ENCODE measurements around the gene SF3B6.
A peak's percentile ranks its signal among the peaks of the same experiment; 100 is the strongest.

SF3B6 gene

DNA sequence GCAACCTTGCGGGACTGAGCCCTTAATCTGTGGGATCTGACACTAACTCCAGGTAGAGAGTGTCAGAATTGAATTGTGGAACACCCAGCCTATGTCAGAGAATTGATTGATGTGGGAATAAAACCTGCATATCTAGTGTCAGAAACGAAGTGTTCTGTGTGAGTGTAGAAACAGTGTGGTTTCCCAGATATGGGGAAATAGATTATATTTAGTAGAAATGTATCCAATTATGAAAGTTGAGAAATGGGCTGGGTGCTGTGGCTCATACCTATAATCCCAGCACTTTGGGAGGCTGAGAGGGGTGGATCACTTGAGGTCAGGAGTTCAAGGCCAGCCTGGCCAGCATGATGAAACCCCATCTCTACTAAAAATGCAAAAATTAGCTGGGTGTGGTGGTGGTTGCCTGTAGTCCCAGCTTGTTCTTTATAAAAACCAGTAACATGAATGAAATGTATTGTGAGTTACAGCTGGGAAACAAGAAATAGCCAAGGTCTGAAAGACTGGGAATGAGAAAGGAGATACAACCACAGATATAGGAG, 12.8 kb upstream of the SF3B6 start:
- in situ Hi-C loops (cut with MboI; ENCODE audit: low pct_unique_long_range_greater_than_20kb, low sequenced_read_pairs, unreplicated experiment), result no loop called here

DNA sequence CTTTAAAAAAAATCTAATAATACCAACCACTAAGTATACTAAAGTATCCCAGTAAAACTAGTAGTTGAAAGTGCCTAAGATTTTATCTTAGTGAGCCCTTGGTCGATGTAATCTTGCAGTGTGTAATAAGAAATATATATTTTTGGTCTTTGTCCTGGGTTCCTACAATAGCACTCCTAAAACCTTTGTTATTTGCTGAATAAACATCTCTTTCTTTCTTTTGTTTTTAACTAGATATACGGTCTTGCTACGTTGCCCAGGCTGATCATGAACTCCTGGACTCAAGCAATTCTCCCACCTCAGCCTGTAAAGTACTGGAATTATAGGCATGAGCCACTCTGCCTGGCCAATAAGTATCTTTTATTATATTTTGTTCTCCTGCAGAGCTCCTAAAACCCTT, 10.9 kb upstream of the SF3B6 start:
- TF ChIP-seq, protein P1, sequence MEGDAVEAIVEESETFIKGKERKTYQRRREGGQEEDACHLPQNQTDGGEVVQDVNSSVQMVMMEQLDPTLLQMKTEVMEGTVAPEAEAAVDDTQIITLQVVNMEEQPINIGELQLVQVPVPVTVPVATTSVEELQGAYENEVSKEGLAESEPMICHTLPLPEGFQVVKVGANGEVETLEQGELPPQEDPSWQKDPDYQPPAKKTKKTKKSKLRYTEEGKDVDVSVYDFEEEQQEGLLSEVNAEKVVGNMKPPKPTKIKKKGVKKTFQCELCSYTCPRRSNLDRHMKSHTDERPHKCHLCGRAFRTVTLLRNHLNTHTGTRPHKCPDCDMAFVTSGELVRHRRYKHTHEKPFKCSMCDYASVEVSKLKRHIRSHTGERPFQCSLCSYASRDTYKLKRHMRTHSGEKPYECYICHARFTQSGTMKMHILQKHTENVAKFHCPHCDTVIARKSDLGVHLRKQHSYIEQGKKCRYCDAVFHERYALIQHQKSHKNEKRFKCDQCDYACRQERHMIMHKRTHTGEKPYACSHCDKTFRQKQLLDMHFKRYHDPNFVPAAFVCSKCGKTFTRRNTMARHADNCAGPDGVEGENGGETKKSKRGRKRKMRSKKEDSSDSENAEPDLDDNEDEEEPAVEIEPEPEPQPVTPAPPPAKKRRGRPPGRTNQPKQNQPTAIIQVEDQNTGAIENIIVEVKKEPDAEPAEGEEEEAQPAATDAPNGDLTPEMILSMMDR (IDR thresholded peaks at IDR 0.05; ENCODE audit: extremely low read depth, insufficient read depth, missing control alignments), result no peak
- DNase-seq (ENCODE audit: low spot score), result no peak
- in situ Hi-C loops (cut with MboI; ENCODE audit: low pct_unique_long_range_greater_than_20kb, low sequenced_read_pairs, unreplicated experiment), result no loop called here

More for the DNA sequence above, 12.8 kb upstream of the SF3B6 start:
- no peak for DNase-seq (ENCODE audit: low spot score)
- TF ChIP-seq, protein P1 (IDR thresholded peaks at IDR 0.05; ENCODE audit: extremely low read depth, insufficient read depth, missing control alignments), result no peak

DNA sequence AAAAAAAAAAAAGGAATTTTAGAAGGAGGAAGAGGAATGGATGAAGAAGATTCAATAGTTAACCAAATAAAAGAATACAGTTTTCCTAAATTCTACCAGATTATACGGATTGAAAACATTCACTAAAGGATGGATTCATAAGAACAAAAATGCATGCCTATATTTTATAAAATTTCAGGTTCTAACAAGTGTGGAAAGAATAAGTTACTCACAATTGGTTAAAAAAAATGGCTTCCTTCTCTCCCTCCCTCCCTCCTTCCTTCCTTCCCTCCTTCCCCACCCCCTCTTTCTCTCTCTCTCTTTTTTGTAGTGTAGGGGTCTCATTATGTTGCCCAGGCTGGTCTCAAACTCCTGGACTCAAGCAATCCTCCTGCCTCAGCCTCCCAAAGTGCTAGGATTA, 10.1 kb upstream of the SF3B6 start:
- no peak for DNase-seq (ENCODE audit: low spot score)
- in situ Hi-C loops (cut with MboI; ENCODE audit: low pct_unique_long_range_greater_than_20kb, low sequenced_read_pairs, unreplicated experiment), result no loop called here
- TF ChIP-seq, protein P1 (IDR thresholded peaks at IDR 0.05; ENCODE audit: extremely low read depth, insufficient read depth, missing control alignments), result no peak

DNA sequence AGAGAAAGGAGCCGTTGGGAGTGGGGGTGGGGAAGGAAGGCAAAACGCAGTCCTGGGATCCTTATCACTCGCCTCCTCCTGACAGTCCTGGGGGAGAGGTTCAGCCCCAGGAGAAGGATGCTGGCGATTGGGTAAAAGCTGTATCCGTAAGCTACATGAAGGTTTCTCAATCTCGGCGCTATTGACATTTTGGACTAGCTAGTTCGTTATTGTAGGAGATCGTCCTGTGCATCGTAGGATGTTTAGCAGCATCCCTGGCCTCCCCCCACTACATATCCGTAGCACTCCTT, 9.0 kb upstream of the SF3B6 start:
- TF ChIP-seq, protein P1 (IDR thresholded peaks at IDR 0.05; ENCODE audit: extremely low read depth, insufficient read depth, missing control alignments), result no peak
- DNase-seq (ENCODE audit: low spot score), result no peak
- in situ Hi-C loops (cut with MboI; ENCODE audit: low pct_unique_long_range_greater_than_20kb, low sequenced_read_pairs, unreplicated experiment), result no loop called here

DNA sequence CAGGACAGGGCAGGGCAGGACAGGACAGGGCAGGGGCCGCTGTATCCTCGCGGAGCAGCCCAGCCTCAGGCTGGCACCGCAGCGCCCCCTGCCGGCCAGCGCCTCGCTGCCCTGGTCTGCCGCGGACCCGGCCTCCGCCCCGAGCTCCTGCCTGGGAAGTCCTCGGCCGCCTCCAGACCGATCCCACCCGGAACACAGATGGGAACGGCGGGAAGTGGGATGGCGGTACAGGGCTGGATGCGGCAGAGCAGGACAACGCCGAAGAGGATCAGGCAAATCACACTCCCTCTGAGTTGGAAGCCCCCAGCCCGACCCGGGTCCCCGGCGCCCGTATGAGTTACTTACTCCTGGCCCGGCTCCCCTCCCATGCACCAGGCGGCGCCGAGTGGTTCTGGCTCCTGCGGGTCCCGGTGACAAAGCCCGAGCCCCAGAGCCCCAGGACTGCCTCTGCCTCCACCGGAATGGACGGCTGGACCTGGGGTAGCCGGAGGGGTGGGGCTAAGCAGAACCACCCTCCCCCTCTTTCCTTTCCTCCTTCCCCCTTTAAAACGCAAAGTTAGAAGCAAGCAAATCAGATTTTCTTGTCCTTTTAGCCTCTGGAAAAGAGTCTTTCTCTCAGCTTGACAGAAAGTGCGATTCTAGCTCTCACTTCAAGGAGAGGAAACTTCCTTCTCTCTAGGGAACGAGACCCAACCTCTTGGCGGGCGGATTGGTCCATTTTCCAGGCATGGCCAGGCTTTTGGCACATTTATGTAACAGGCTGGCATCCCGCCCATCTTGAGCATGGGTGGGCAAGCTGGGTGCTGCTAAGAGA, 8.5 kb upstream of the SF3B6 start, which contains the start of gene TP53I3:
Gene TP53I3, minus strand, starts transcription at position 449 of the 814 bp plus-strand sequence. CDS start 508 bp downstream, outside the sequence.
- in situ Hi-C loops (cut with MboI; ENCODE audit: low pct_unique_long_range_greater_than_20kb, low sequenced_read_pairs, unreplicated experiment), result no loop called here
- TF ChIP-seq, protein P1 (IDR thresholded peaks at IDR 0.05; ENCODE audit: extremely low read depth, insufficient read depth, missing control alignments), result peak; percentile 99

DNA sequence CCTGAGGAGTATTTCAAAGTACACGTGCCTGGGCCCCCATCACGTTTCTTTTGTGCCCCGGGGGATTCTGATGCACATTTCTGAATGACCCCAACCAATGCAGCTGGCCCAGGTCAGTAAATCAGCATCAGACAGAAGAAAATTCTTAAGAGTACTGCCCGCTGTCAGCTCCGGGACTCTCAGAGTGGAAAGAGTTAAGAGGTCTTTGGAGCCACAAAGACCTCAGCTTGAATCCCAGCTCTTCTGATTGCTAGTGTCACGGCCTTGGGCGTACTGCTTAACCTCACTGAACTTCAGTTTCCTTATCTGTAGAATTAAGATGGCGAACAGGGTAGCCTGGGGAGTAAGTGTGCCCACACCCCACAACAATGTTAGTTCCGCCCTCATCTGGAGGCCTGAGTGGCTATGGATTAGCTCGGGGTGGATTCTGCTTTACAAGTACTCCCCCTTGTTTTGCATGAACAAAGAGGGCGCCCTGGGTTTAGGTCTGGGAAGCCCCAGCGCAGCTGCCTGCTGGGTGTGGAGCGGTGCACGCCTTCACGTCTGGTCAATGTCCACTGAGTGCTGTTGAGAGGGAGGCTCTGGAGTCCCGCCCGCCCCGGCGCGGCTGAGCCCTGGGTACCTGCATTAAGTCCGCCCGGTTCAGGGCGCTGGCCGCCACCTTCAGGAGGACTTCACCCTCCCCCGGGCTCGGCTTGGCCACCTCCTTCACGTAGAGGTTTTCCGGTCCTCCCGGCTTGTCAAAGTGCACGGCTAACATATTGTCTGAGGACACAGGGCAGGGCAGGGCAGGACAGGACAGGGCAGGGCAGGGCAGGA, 7.7 kb upstream of the SF3B6 start:
- in situ Hi-C loops (cut with MboI; ENCODE audit: low pct_unique_long_range_greater_than_20kb, low sequenced_read_pairs, unreplicated experiment), result no loop called here
- TF ChIP-seq, protein P1 (IDR thresholded peaks at IDR 0.05; ENCODE audit: extremely low read depth, insufficient read depth, missing control alignments), result no peak
- DNase-seq (ENCODE audit: low spot score), result peak; percentile 89

More for the DNA sequence above, 8.5 kb upstream of the SF3B6 start, which contains the start of gene TP53I3:
- DNase-seq (ENCODE audit: low spot score), result peak; percentile 88
